ENCODE measurements around the gene RNF181. TPM values are rescaled to one million over a fixed set of nuclear protein-coding genes. Genes with fewer than 3 reads are reported as not detected.

RNF181 gene
- total and polyA plus RNA-seq, 2 of the 13 experiments (the other 11 are each of a cell fraction or from before 2014, with no cell fraction given), result 224 to 578 TPM

DNA sequence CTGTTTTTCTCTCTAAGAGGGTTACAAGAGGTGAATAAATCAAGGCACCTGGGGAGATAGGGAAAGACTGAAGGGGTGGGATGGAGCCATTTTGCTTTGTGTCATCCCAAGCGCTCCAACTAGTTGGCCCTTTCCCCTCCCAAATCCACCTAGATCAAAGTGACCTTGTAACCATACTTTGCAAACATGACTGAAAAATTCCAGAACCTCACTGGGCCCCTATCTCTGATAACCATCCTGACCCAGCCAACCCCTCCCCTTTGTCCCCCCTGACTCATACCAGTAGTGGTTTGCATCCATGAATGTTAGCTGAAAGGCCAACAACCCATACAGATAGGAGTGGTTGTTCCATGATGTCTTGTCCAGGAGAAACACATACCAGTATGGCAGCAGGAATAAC lies 37.4 kb upstream of the RNF181 start (continued):
- TF ChIP-seq MAFK (conservative IDR thresholded peaks at IDR 0.05 in 1 of 2, IDR thresholded peaks at IDR 0.05 in 1 of 2; ENCODE audit: low read length in 2 of 2), result no peak
- TF ChIP-seq, protein P1, sequence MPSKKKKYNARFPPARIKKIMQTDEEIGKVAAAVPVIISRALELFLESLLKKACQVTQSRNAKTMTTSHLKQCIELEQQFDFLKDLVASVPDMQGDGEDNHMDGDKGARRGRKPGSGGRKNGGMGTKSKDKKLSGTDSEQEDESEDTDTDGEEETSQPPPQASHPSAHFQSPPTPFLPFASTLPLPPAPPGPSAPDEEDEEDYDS (CRISPR knock-in tag; IDR thresholded peaks at IDR 0.05), result no peak
- peak; percentile 90 for TF ChIP-seq FOSL2 (CRISPR knock-in tag; IDR thresholded peaks at IDR 0.05)
- no peak for TF ChIP-seq ZNF251 (CRISPR knock-in tag; IDR thresholded peaks at IDR 0.05)
- no peak for TF ChIP-seq SMC3 (IDR thresholded peaks at IDR 0.05; ENCODE audit: low read length)
- peak; percentile 82 for TF ChIP-seq SP5 (CRISPR knock-in tag; IDR thresholded peaks at IDR 0.05; ENCODE audit: borderline replicate concordance, low read depth)
- no peak for TF ChIP-seq ZNF138 (CRISPR knock-in tag; IDR thresholded peaks at IDR 0.05; ENCODE audit: low read depth)
- TF ChIP-seq TBX3 (IDR thresholded peaks at IDR 0.05; ENCODE audit: borderline replicate concordance), result no peak
- TF ChIP-seq ATM (IDR thresholded peaks at IDR 0.05; ENCODE audit: borderline replicate concordance), result no peak
- TF ChIP-seq KLF16 (CRISPR knock-in tag; IDR thresholded peaks at IDR 0.05), result no peak
- TF ChIP-seq POLR2AphosphoS2 (IDR thresholded peaks at IDR 0.05; ENCODE audit: low read depth, low read length), result no peak
- TF ChIP-seq DMAP1 (CRISPR knock-in tag; IDR thresholded peaks at IDR 0.05), result no peak
- TF ChIP-seq BCL6 (CRISPR knock-in tag; IDR thresholded peaks at IDR 0.05), result no peak
- TF ChIP-seq SP140L (CRISPR knock-in tag; IDR thresholded peaks at IDR 0.05; ENCODE audit: borderline replicate concordance), result no peak
- TF ChIP-seq SNRNP70 (IDR thresholded peaks at IDR 0.05; ENCODE audit: low read depth, low read length), result no peak
- no peak for TF ChIP-seq ZNF136 (CRISPR knock-in tag; IDR thresholded peaks at IDR 0.05; ENCODE audit: low read depth)
- no peak for TF ChIP-seq ZNF556 (CRISPR knock-in tag; IDR thresholded peaks at IDR 0.05; ENCODE audit: borderline replicate concordance)
- TF ChIP-seq POLR2AphosphoS5 (IDR thresholded peaks at IDR 0.05; ENCODE audit: low read depth, low read length), result peak; percentile 28; the same call in 1 of the 2 replicates
- no peak for TF ChIP-seq SMAD1 (CRISPR knock-in tag; IDR thresholded peaks at IDR 0.05; ENCODE audit: borderline replicate concordance, low read depth)
- peak; percentile 20 for TF ChIP-seq HNRNPK (IDR thresholded peaks at IDR 0.05; ENCODE audit: low read depth, low read length, poor library complexity, severe bottlenecking)
- TF ChIP-seq, protein P2, sequence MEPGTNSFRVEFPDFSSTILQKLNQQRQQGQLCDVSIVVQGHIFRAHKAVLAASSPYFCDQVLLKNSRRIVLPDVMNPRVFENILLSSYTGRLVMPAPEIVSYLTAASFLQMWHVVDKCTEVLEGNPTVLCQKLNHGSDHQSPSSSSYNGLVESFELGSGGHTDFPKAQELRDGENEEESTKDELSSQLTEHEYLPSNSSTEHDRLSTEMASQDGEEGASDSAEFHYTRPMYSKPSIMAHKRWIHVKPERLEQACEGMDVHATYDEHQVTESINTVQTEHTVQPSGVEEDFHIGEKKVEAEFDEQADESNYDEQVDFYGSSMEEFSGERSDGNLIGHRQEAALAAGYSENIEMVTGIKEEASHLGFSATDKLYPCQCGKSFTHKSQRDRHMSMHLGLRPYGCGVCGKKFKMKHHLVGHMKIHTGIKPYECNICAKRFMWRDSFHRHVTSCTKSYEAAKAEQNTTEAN (CRISPR knock-in tag; conservative IDR thresholded peaks at IDR 0.05), result no peak
- TF ChIP-seq, protein P3, sequence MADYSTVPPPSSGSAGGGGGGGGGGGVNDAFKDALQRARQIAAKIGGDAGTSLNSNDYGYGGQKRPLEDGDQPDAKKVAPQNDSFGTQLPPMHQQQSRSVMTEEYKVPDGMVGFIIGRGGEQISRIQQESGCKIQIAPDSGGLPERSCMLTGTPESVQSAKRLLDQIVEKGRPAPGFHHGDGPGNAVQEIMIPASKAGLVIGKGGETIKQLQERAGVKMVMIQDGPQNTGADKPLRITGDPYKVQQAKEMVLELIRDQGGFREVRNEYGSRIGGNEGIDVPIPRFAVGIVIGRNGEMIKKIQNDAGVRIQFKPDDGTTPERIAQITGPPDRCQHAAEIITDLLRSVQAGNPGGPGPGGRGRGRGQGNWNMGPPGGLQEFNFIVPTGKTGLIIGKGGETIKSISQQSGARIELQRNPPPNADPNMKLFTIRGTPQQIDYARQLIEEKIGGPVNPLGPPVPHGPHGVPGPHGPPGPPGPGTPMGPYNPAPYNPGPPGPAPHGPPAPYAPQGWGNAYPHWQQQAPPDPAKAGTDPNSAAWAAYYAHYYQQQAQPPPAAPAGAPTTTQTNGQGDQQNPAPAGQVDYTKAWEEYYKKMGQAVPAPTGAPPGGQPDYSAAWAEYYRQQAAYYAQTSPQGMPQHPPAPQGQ (CRISPR knock-in tag; IDR thresholded peaks at IDR 0.05; ENCODE audit: borderline replicate concordance), result no peak
- TF ChIP-seq ZNF501 (CRISPR knock-in tag; IDR thresholded peaks at IDR 0.05), result no peak
- TF ChIP-seq ZNF792 (CRISPR knock-in tag; IDR thresholded peaks at IDR 0.05), result peak; percentile 100
- TF ChIP-seq, protein P4, sequence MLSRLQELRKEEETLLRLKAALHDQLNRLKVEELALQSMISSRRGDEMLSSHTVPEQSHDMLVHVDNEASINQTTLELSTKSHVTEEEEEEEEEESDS (CRISPR knock-in tag; IDR thresholded peaks at IDR 0.05; ENCODE audit: borderline replicate concordance), result no peak
- TF ChIP-seq NCOR1 (IDR thresholded peaks at IDR 0.05; ENCODE audit: borderline replicate concordance, low read length), result 0 out of 2 replicates have a peak, but pooled peaks have one; percentile 18
- TF ChIP-seq ZFP36 (IDR thresholded peaks at IDR 0.05; ENCODE audit: borderline replicate concordance, low read depth, low read length, partially characterized antibody), result no peak
- no peak for TF ChIP-seq CEBPG (CRISPR knock-in tag; IDR thresholded peaks at IDR 0.05)
- TF ChIP-seq TSC22D2 (CRISPR knock-in tag; IDR thresholded peaks at IDR 0.05; ENCODE audit: borderline replicate concordance), result no peak
- TF ChIP-seq ZNF644 (CRISPR knock-in tag; IDR thresholded peaks at IDR 0.05; ENCODE audit: low read depth), result peak; percentile 98
